OCI-LY1 (cell line): ENCODE data around the gene TSPAN5.

Experiments
- H2AFZ ChIP-seq: fragments of 200-600 bp; sonication (generic), shearing (Covaris generic); 2 replicates; pipeline ENCODE4 v1.6.0; 2014; ENCODE audit warnings: antibody characterized with exemption, mild to moderate bottlenecking, low read length
- H3F3A ChIP-seq: fragments of 200-600 bp; sonication (generic), shearing (Covaris generic); 2 replicates; pipeline ENCODE4 v1.6.0; 2014; ENCODE audit warnings: mild to moderate bottlenecking, antibody characterized with exemption, low read length, moderate library complexity; ENCODE audit not compliant: insufficient read depth
- H3K27ac ChIP-seq: fragments of 200-600 bp; sonication (generic); 2 replicates; pipeline ENCODE4 v1.5.1; 2014; ENCODE audit warnings: low read length, mixed run types, mild to moderate bottlenecking, low read depth; ENCODE audit not compliant: poor library complexity, severe bottlenecking
- H3K27me3 ChIP-seq: fragments of 200-600 bp; sonication (generic); 2 replicates; pipeline ENCODE4 v1.6.0; 2014; ENCODE audit warnings: antibody characterized with exemption, mild to moderate bottlenecking, low read length, moderate library complexity; ENCODE audit not compliant: insufficient read depth
- H3K36me3 ChIP-seq: fragments of 200-600 bp; sonication (generic); 2 replicates; pipeline ENCODE4 v1.6.1; 2014; ENCODE audit warnings: mild to moderate bottlenecking, antibody characterized with exemption, low read length, moderate library complexity, mixed read lengths; ENCODE audit not compliant: insufficient read depth
- H3K4me1 ChIP-seq: fragments of 200-600 bp; sonication (generic); 2 replicates; pipeline ENCODE4 v1.5.1; 2014; ENCODE audit warnings: mild to moderate bottlenecking, low read length, moderate library complexity; ENCODE audit not compliant: insufficient read depth, severe bottlenecking
- H3K4me2 ChIP-seq: fragments of 200-600 bp; sonication (generic), shearing (Covaris generic); 2 replicates; pipeline ENCODE4 v1.6.1; 2014; ENCODE audit warnings: low read length
- H3K4me3 ChIP-seq: fragments of 200-600 bp; sonication (generic); 2 replicates; pipeline ENCODE4 v1.5.1; 2014; ENCODE audit warnings: low read length, low read depth, mild to moderate bottlenecking, mixed read lengths; ENCODE audit not compliant: poor library complexity, severe bottlenecking
- H3K79me2 ChIP-seq: fragments of 200-600 bp; shearing (Covaris generic); 2 replicates; pipeline ENCODE4 v1.6.1; 2016; ENCODE audit warnings: mixed run types, low read length, mixed read lengths; ENCODE audit not compliant: insufficient read depth
- H3K9ac ChIP-seq: fragments of 200-600 bp; sonication (generic), shearing (Covaris generic); 2 replicates; pipeline ENCODE4 v1.6.1; 2014; ENCODE audit warnings: mild to moderate bottlenecking, low read length, mixed read lengths
- H3K9me2 ChIP-seq: fragments of 200-600 bp; sonication (generic), shearing (Covaris generic); 2 replicates; pipeline ENCODE4 v1.6.1; 2014; ENCODE audit warnings: low read depth, mild to moderate bottlenecking, low read length, mixed read lengths
- H3K9me3 ChIP-seq: fragments of 200-600 bp; shearing (Covaris generic); 2 replicates; pipeline ENCODE4 v1.6.1; 2014; ENCODE audit warnings: low read length, mixed read lengths
- H4K20me1 ChIP-seq: fragments of 200-600 bp; sonication (generic), shearing (Covaris generic); 2 replicates; pipeline ENCODE4 v1.6.0; 2016; ENCODE audit warnings: mild to moderate bottlenecking, low read length; ENCODE audit not compliant: insufficient read depth
- CTCF ChIP-seq: fragments of 200-600 bp; sonication (generic), shearing (Covaris generic); IDR thresholded peaks from 2 replicates; pipeline ENCODE4 v1.5.1; 2017; ENCODE audit warnings: mild to moderate bottlenecking, antibody characterized with exemption, low read length, moderate library complexity, mixed read lengths
- EZH2 ChIP-seq: fragments of 200-600 bp; sonication (generic), shearing (Covaris generic); IDR thresholded peaks from 2 replicates; pipeline ENCODE4 v1.8.0; 2017; ENCODE audit warnings: borderline replicate concordance, mixed run types, mild to moderate bottlenecking, antibody characterized with exemption, low read length, moderate library complexity, mixed read lengths

Gene TSPAN5

DNA sequence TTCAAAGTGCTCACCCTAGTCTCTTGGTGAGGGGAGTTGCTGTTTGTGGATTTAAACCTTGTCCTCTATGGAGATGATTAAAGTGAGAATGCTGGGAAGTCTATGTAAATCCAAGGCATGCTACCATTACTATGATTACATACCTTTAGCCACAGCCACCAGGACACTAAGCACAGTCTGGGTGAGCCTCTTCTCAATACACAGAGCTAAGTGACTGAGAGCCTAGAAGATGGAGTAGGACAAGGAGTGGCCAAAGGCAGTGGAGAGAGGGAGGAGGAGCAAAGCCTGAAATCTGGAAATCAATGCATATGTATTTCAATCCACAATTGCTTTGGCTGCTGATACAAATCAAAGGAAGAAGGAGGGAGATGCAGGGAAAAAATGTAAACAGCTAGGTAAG lies 12.7 kb upstream of the TSPAN5 start:
- Histone ChIP-seq H3K27me3 (no peaks in the 10 kb centered on the region), H3F3A (no peaks in the 10 kb centered on the region), H3K36me3 (no peaks in the 10 kb centered on the region), H3K4me3 (no peak overlapping the region), H3K27ac (no peak overlapping the region), H3K4me2 (no peak overlapping the region), H3K4me1 (no peaks in the 10 kb centered on the region), H3K79me2 (no peaks in the 10 kb centered on the region), H3K9ac (no peak overlapping the region), H3K9me2 (no peaks in the 10 kb centered on the region), H3K9me3 (no peaks in the 10 kb centered on the region), H2AFZ (no peak overlapping the region), H4K20me1 (no peaks in the 10 kb centered on the region)
- TF ChIP-seq CTCF (no peak), EZH2 (no peak)

- Histone ChIP-seq H3K27ac (no peak overlapping the region), H3K4me3 (no peak overlapping the region), H3K4me2 (no peak overlapping the region), H2AFZ (no peak overlapping the region), H3F3A (no peaks in the 10 kb centered on the region), H3K36me3 (no peaks in the 10 kb centered on the region), H3K4me1 (no peaks in the 10 kb centered on the region), H3K9ac (no peak overlapping the region), H3K9me3 (no peaks in the 10 kb centered on the region), H4K20me1 (no peaks in the 10 kb centered on the region), H3K79me2 (no peaks in the 10 kb centered on the region), H3K9me2 (no peaks in the 10 kb centered on the region), H3K27me3 (no peaks in the 10 kb centered on the region)
- no peak for TF ChIP-seq EZH2
Measured at GRCh38 chr4:98670186-98670585, 11.8 kb upstream of the TSPAN5 start.

DNA sequence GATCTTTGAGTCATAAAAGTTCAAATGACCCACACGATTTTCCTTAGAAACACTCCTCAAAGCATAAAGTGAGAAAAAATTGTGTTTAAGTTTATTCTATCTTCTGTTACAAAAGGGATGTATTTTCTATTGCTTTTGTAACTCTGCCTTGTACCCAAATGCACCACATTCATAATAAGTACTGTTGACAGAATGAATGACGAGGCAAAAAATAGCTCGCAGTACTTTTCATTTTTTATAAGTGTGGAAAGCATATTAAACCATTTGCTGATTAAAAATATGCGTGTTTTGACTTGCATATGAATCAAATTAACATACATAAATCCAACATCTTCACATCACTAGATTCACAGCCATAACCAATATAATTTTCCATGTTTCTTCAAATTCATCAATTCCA lies 11.2 kb upstream of the TSPAN5 start:
- Histone ChIP-seq H3K27ac (no peak overlapping the region), H3K9ac (no peak overlapping the region), H3K9me3 (no peaks in the 10 kb centered on the region), H3K36me3 (no peaks in the 10 kb centered on the region), H3K4me1 (no peaks in the 10 kb centered on the region), H3K79me2 (no peaks in the 10 kb centered on the region), H3K4me2 (no peak overlapping the region), H3K4me3 (no peak overlapping the region), H3K9me2 (no peaks in the 10 kb centered on the region), H4K20me1 (no peaks in the 10 kb centered on the region), H2AFZ (no peak overlapping the region), H3F3A (no peaks in the 10 kb centered on the region), H3K27me3 (no peaks in the 10 kb centered on the region)
- TF ChIP-seq CTCF (no peak), EZH2 (no peak)

- Histone ChIP-seq H3K27me3 (no peaks in the 10 kb centered on the region), H3K9me3 (no peaks in the 10 kb centered on the region), H3K36me3 (no peaks in the 10 kb centered on the region), H3K4me1 (peaks cover 11% of the 10 kb centered on the region), H2AFZ (no peak overlapping the region), H3F3A (no peaks in the 10 kb centered on the region), H4K20me1 (no peaks in the 10 kb centered on the region), H3K4me2 (no peak overlapping the region), H3K4me3 (no peak overlapping the region), H3K27ac (no peak overlapping the region), H3K9ac (no peak overlapping the region), H3K9me2 (no peaks in the 10 kb centered on the region), H3K79me2 (no peaks in the 10 kb centered on the region)
- TF ChIP-seq EZH2 (no peak), CTCF (no peak)
Measured at GRCh38 chr4:98664959-98665358, 6.5 kb upstream of the TSPAN5 start.
